Panc1 (cell line): ENCODE measurements around the gene PFAS. TPM values are rescaled to one million over a fixed set of nuclear protein-coding genes. Genes with fewer than 3 reads are reported as not detected.

Source experiments
- ATAC-seq: fragments of 200-7000 bp; cut with Tn5 transposase; 2 replicates; pipeline ENCODE4 v1.9.1; 2020; ENCODE audit warnings: mild to moderate bottlenecking, moderate library complexity
- BruUV-seq: library from RNA; stranded (reverse); fragments of 400-500 nt; replicated peaks from 2 replicates; lab custom pipeline; 2021; lab: Mats Ljungman, UMichigan
- CTCF ChIA-PET: fragments of 300-600 bp; sonication (Branson Sonifier 250); formaldehyde crosslinking; loops from one replicate; lab custom pipeline; 2022; ENCODE audit warnings: antibody characterized with exemption; lab: Charles Lee
- POLR2A ChIA-PET: fragments of 300-600 bp; sonication (Branson Sonifier 250); formaldehyde crosslinking; loops from one replicate; lab custom pipeline; 2022; ENCODE audit warnings: antibody characterized with exemption; lab: Charles Lee
- DNase-seq: peaks from one replicate; pipeline ENCODE4 v3.0.0-alpha.2; 2010; ENCODE audit warnings: low read depth, low spot score
- H3K27ac ChIP-seq: 2 replicates; pipeline ENCODE4 v1.5.1; 2011; ENCODE audit warnings: mild to moderate bottlenecking, low read length, inconsistent platforms
- H3K27me3 ChIP-seq: fragments of 200-500 bp; sonication (Bioruptor generic); 2 replicates; pipeline ENCODE4 v1.6.0; 2014; ENCODE audit warnings: low read length, inconsistent platforms; ENCODE audit not compliant: control insufficient read depth, insufficient read depth
- H3K36me3 ChIP-seq: fragments of 200-500 bp; sonication (Bioruptor generic); 2 replicates; pipeline ENCODE4 v1.5.1; 2014; ENCODE audit warnings: inconsistent platforms, mild to moderate bottlenecking, low read length, moderate library complexity; ENCODE audit not compliant: control insufficient read depth, insufficient read depth
- H3K4me1 ChIP-seq: 2 replicates; pipeline ENCODE4 v1.5.1; 2011; ENCODE audit warnings: inconsistent platforms, mild to moderate bottlenecking, low read length, moderate library complexity; ENCODE audit not compliant: control insufficient read depth, insufficient read depth
- H3K4me3 ChIP-seq, 2 experiments: 2 replicates each; pipeline ENCODE4 v1.5.1; 2011 to 2012; ENCODE audit warnings: low read depth in 2 of 2, low read length in 2 of 2, mild to moderate bottlenecking in 2 of 2, inconsistent platforms in 1 of 2, moderate library complexity in 1 of 2
- H3K9me3 ChIP-seq: fragments of 200-500 bp; sonication (Bioruptor generic); 2 replicates; pipeline ENCODE4 v1.5.1; 2014; ENCODE audit warnings: low read depth, mild to moderate bottlenecking, inconsistent platforms, low read length, moderate library complexity; ENCODE audit not compliant: control insufficient read depth, insufficient read depth
- POLR2AphosphoS5 ChIP-seq: IDR thresholded peaks from 2 replicates; pipeline ENCODE4 v1.6.1; 2012; ENCODE audit warnings: mild to moderate bottlenecking, low read depth, low read length, moderate library complexity
- SIN3A ChIP-seq: IDR thresholded peaks from 2 replicates; pipeline ENCODE4 v1.6.1; 2012; ENCODE audit warnings: low read depth, mild to moderate bottlenecking, low read length, moderate library complexity, borderline replicate concordance; ENCODE audit not compliant: insufficient read depth
- TCF7L2 ChIP-seq: IDR thresholded peaks from 2 replicates; pipeline ENCODE4 v1.6.1; 2011; ENCODE audit warnings: mild to moderate bottlenecking, low read depth, low read length, inconsistent platforms
- in situ Hi-C: cut with HindIII; loops from 2 replicates; pipeline ENCODE4 v1.10.0; 2016; ENCODE audit warnings: low sequenced_read_pairs, low pct_unique_long_range_greater_than_20kb
- intact Hi-C: fragments of 100-400 bp; cut with micrococcal nuclease; formaldehyde crosslinking; loops from one replicate; pipeline ENCODE4 v1.10.0; 2022; ENCODE audit not compliant: unreplicated experiment
- total RNA-seq: library from RNA; stranded (reverse); gene quantifications from one replicate; pipeline ENCODE4 v1.2.1, GENCODE V29; 2021; ENCODE audit not compliant: unreplicated experiment
- TF ChIP-seq, protein P1 (sequence below): fragments of 450-650 bp; IDR thresholded peaks from 2 replicates; pipeline ENCODE4 v1.5.1; 2017; ENCODE audit warnings: mild to moderate bottlenecking
- TF ChIP-seq, protein P2 (sequence below), 2 experiments: IDR thresholded peaks; 2 replicates each; pipeline ENCODE4 v1.6.1; 2011 to 2012; ENCODE audit warnings: low read depth in 2 of 2, control low read depth in 1 of 2, low read length in 1 of 2, mild to moderate bottlenecking in 1 of 2, moderate library complexity in 1 of 2; ENCODE audit not compliant: insufficient read depth in 1 of 2

PFAS gene
- total RNA-seq, 1 experiment from 2014 or later = 73.0 TPM

DNA sequence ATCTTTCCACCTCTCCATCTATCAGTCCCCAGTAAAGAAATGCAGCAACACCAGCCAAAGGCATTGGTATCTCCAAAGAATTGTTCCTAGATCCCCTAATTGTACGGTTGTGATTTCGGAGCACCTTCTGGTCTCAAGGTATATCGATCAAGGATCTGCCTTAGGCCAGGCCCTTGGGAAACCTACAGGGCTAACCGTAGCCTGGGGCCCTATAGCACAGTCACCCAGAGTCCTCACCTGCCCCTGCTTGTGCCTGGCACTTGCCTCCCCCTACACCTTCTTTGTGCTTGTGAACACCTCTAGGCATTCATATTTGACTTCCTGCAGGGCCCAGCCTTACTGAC is 21.9 kb upstream of the PFAS start:
- ATAC-seq (no peak), DNase-seq (no peak)
- TSS peak; percentile 64 for BruUV-seq
- ChIA-PET CTCF (no interaction called here), POLR2A (no interaction called here)
- TF ChIP-seq TCF7L2 (no peak), SIN3A (0 out of 2 replicates have a peak, but pooled peaks have one; percentile 6)
- Histone ChIP-seq H3K9me3 (no peaks in the 10 kb centered on the region), H3K36me3 (peaks cover 2% of the 10 kb centered on the region), H3K27me3 (no peaks in the 10 kb centered on the region), H3K4me3 (peak overlapping the region; percentile 49 to 54), H3K27ac (peak overlapping the region; percentile 93), H3K4me1 (peaks cover 16% of the 10 kb centered on the region)
- intact Hi-C loops = loop anchor here (10.0 kb wide), 1 partner anchor 102 kb away; the partner anchor contains the start of gene HES7
- in situ Hi-C loops = no loop called here

DNA sequence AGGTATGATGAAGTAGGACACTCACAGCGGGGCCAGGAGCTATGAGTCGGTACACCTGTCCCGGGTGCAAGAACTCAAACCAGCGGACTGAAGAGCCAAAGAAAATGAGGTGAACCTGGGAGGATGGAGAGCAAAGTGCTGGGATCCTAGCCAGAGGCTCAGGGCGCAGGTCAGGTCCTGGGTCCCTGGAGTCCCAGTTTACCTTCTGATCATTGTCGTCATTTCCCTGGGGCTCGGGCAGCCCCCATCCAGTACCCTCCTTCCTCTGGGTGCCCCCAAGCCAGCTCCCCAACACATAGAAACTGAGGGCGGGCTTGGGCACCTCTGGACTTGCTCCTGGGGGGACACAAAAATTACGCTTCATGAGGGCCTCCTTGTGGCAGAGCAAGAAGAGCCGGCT is 17.4 kb upstream of the PFAS start:
- ChIA-PET CTCF (no interaction called here), POLR2A (no interaction called here)
- H3K36me3 ChIP-seq = peaks cover 9% of the 10 kb centered on the region
- peaks cover 5% of the 10 kb centered on the region; the same call in 1 of the 2 replicates for H3K4me1 ChIP-seq
- TF ChIP-seq, protein P1, sequence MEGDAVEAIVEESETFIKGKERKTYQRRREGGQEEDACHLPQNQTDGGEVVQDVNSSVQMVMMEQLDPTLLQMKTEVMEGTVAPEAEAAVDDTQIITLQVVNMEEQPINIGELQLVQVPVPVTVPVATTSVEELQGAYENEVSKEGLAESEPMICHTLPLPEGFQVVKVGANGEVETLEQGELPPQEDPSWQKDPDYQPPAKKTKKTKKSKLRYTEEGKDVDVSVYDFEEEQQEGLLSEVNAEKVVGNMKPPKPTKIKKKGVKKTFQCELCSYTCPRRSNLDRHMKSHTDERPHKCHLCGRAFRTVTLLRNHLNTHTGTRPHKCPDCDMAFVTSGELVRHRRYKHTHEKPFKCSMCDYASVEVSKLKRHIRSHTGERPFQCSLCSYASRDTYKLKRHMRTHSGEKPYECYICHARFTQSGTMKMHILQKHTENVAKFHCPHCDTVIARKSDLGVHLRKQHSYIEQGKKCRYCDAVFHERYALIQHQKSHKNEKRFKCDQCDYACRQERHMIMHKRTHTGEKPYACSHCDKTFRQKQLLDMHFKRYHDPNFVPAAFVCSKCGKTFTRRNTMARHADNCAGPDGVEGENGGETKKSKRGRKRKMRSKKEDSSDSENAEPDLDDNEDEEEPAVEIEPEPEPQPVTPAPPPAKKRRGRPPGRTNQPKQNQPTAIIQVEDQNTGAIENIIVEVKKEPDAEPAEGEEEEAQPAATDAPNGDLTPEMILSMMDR = no peak
- TF ChIP-seq, protein P2, sequence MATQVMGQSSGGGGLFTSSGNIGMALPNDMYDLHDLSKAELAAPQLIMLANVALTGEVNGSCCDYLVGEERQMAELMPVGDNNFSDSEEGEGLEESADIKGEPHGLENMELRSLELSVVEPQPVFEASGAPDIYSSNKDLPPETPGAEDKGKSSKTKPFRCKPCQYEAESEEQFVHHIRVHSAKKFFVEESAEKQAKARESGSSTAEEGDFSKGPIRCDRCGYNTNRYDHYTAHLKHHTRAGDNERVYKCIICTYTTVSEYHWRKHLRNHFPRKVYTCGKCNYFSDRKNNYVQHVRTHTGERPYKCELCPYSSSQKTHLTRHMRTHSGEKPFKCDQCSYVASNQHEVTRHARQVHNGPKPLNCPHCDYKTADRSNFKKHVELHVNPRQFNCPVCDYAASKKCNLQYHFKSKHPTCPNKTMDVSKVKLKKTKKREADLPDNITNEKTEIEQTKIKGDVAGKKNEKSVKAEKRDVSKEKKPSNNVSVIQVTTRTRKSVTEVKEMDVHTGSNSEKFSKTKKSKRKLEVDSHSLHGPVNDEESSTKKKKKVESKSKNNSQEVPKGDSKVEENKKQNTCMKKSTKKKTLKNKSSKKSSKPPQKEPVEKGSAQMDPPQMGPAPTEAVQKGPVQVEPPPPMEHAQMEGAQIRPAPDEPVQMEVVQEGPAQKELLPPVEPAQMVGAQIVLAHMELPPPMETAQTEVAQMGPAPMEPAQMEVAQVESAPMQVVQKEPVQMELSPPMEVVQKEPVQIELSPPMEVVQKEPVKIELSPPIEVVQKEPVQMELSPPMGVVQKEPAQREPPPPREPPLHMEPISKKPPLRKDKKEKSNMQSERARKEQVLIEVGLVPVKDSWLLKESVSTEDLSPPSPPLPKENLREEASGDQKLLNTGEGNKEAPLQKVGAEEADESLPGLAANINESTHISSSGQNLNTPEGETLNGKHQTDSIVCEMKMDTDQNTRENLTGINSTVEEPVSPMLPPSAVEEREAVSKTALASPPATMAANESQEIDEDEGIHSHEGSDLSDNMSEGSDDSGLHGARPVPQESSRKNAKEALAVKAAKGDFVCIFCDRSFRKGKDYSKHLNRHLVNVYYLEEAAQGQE (IDR thresholded peaks at IDR 0.05; ENCODE audit: insufficient read depth in 1 of 2, low read depth in 2 of 2, low read length in 1 of 2) = no peak
- TF ChIP-seq TCF7L2 (no peak), POLR2AphosphoS5 (no peak), SIN3A (no peak)
- intact Hi-C loops (no loop called here), in situ Hi-C loops (no loop called here)
- BruUV-seq = no TSS peak
- no peak overlapping the region for H3K27ac ChIP-seq
- no peaks in the 10 kb centered on the region for H3K27me3 ChIP-seq
- no peak for ATAC-seq
- H3K4me3 ChIP-seq = no peak overlapping the region
- DNase-seq = no peak
- H3K9me3 ChIP-seq = no peaks in the 10 kb centered on the region

DNA sequence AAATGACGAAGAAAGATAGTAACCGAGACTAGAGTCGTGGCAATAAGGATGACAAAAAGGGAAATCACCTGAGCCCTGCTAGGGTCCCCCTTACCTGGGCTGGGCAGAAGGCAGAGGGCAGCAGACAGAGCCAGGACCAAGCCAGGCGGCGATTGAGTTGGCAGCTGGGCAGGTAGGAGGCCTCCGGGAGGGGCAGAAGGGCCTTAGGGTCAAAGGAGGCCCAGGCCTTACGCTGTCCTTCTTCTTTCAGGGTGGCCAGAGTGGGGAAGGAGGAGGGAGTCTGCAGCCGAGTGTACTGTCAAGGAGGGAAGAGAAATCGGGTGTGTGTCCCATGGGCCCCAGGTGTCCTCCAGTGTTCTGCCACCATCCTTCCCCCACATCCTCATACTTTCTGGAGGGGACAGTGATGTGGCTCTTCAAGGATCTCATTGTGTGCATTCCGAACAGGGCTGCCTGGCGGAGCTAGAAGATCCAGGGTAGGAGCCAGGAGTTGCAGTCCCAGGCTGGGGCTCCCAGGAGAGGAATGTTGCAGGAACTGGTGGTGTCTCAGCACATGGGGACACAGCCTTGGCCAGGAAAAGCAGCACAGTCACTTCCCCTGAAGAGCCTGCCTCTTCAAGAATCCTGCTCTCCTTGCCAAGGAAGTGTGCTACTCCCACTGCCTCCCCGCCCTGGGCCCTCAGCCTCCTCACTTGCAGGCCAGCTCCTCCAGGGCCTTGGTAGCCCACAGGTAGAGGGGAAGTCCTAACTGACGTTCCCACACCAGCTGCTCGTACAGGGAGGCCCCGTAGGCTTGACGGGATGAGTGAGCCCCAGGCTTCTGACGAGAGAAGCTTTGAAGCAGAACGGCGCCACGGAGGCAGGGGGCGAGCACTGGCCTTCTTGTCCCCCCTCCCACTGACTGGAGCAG is 14.5 kb upstream of the PFAS start:
- ATAC-seq (no peak), DNase-seq (no peak)
- in situ Hi-C loops = no loop called here
- H3K27me3 ChIP-seq = no peaks in the 10 kb centered on the region
- TF ChIP-seq POLR2AphosphoS5 (no peak), SIN3A (no peak), TCF7L2 (no peak)
- TF ChIP-seq, protein P2 (IDR thresholded peaks at IDR 0.05; ENCODE audit: insufficient read depth in 1 of 2, low read depth in 2 of 2, low read length in 1 of 2) = no peak
- TF ChIP-seq, protein P1 = no peak
- H3K4me1 ChIP-seq = no peaks in the 10 kb centered on the region
- ChIA-PET CTCF (no interaction called here), POLR2A (no interaction called here)
- intact Hi-C loops = no loop called here
- peaks cover 9% of the 10 kb centered on the region for H3K36me3 ChIP-seq
- BruUV-seq = no TSS peak
- no peak overlapping the region for H3K27ac ChIP-seq
- H3K9me3 ChIP-seq = no peaks in the 10 kb centered on the region
- no peak overlapping the region for H3K4me3 ChIP-seq
